ENCODE data around the gene MYL7.

Gene MYL7

GRCh38 chr7:44141221-44141850 is at the start of gene MYL7:
Gene MYL7, minus strand, starts transcription at chr7:44141332. Its CDS starts 27 bp downstream, at chr7:44141305.
- no peak within 1 kb of the TSS for H3K4me3 ChIP-seq (ENCODE audit: low read depth, low read length)
- DNase-seq (ENCODE audit: low read depth): no peak
- in situ Hi-C loops (cut with HindIII; ENCODE audit: low sequenced_read_pairs): no loop called here
- no peak for TF ChIP-seq CTCF (IDR thresholded peaks at IDR 0.05; ENCODE audit: low read depth, low read length, missing control alignments)

- H3K4me3 ChIP-seq (ENCODE audit: low read depth, low read length): no peak overlapping the region
- in situ Hi-C loops (cut with HindIII; ENCODE audit: low sequenced_read_pairs): loop anchor here (10.0 kb wide), 1 partner anchor 125 kb away; the partner anchor contains the start of gene PGAM2
- TF ChIP-seq CTCF (IDR thresholded peaks at IDR 0.05; ENCODE audit: low read depth, low read length, missing control alignments): no peak
- DNase-seq (ENCODE audit: low read depth): no peak
Observed at GRCh38 chr7:44189993-44190872, 49.1 kb upstream of the MYL7 start.

- no peak within 1 kb of the TSS for H3K4me3 ChIP-seq (ENCODE audit: low read depth, low read length)
- DNase-seq (ENCODE audit: low read depth): no peak
- no peak for TF ChIP-seq CTCF (IDR thresholded peaks at IDR 0.05; ENCODE audit: low read depth, low read length, missing control alignments)
- in situ Hi-C loops (cut with HindIII; ENCODE audit: low sequenced_read_pairs): no loop called here
Observed at GRCh38 chr7:44189286-44189992, 48.3 kb upstream of the MYL7 start, which contains the start of gene GCK. Gene GCK, minus strand, starts transcription at chr7:44189439. Its CDS starts 486 bp downstream, at chr7:44188953.

- H3K4me3 ChIP-seq (ENCODE audit: low read depth, low read length): no peak overlapping the region
- no peak for TF ChIP-seq CTCF (IDR thresholded peaks at IDR 0.05; ENCODE audit: low read depth, low read length, missing control alignments)
- in situ Hi-C loops (cut with HindIII; ENCODE audit: low sequenced_read_pairs): no loop called here
- DNase-seq (ENCODE audit: low read depth): no peak
Observed at GRCh38 chr7:44188480-44189225, 47.5 kb upstream of the MYL7 start.

GRCh38 chr7:44187636-44188416 is 46.7 kb upstream of the MYL7 start:
- in situ Hi-C loops (cut with HindIII; ENCODE audit: low sequenced_read_pairs): no loop called here
- H3K4me3 ChIP-seq (ENCODE audit: low read depth, low read length): no peak overlapping the region
- TF ChIP-seq CTCF (IDR thresholded peaks at IDR 0.05; ENCODE audit: low read depth, low read length, missing control alignments): no peak
- DNase-seq (ENCODE audit: low read depth): no peak

All from astrocyte of the cerebellum (primary cell).